Upper lobe of left lung (tissue), 4 donors: ENCODE results near the gene EMD.

Experiments
- CTCF ChIP-seq, 6 experiments: fragments of 450-650 bp in 4 of 6; fragments of 200-600 bp in 2 of 6; sonication (generic) in 2 of 6; IDR thresholded peaks; one replicate each; pipeline ENCODE4 v1.5.1; 2016 to 2019; ENCODE audit warnings: antibody characterized with exemption in 6 of 6
- EP300 ChIP-seq, 4 donors: sonication (generic); formaldehyde crosslinking; IDR thresholded peaks; one replicate each; pipeline ENCODE4 v1.5.1; 2017; ENCODE audit warnings: antibody characterized with exemption in 4 of 4, control low read depth in 2 of 4
- POLR2A ChIP-seq, 4 donors: fragments of 450-650 bp; IDR thresholded peaks; one replicate each; pipeline ENCODE4 v1.5.1; 2016 to 2017; ENCODE audit warnings: antibody characterized with exemption in 4 of 4, mild to moderate bottlenecking in 2 of 4

GRCh38 chrX:154369449-154370299 lies 9.4 kb upstream of the EMD start:
- TF ChIP-seq CTCF (IDR thresholded peaks at IDR 0.05) (no peak), POLR2A (IDR thresholded peaks at IDR 0.05) (peak in 1 of 4 donors; percentile 48), EP300 (IDR thresholded peaks at IDR 0.05) (no peak)
